ENCODE results near the gene NUDT4.

GRCh38 chr12:93333054-93333453 lies 44.7 kb upstream of the NUDT4 start:
- TF ChIP-seq ATF3 (IDR thresholded peaks at IDR 0.05; ENCODE audit: insufficient read depth, low read depth, low read length) (no peak), SP4 (IDR thresholded peaks at IDR 0.05; ENCODE audit: low read length) (no peak), SIN3A (conservative IDR thresholded peaks at IDR 0.05 in 1 of 2, IDR thresholded peaks at IDR 0.05 in 1 of 2; ENCODE audit: low read depth in 1 of 2, low read length in 2 of 2) (no peak), CHD2 (IDR thresholded peaks at IDR 0.05; ENCODE audit: low read length) (no peak), EZH2 (IDR thresholded peaks at IDR 0.05; ENCODE audit: low read depth, low read length, severe bottlenecking) (no peak), ATF2 (IDR thresholded peaks at IDR 0.05; ENCODE audit: low read length) (no peak), BRCA1 (IDR thresholded peaks at IDR 0.05; ENCODE audit: low read depth, low read length) (no peak), CREB1 (IDR thresholded peaks at IDR 0.05) (no peak)
- TF ChIP-seq, protein P1, sequence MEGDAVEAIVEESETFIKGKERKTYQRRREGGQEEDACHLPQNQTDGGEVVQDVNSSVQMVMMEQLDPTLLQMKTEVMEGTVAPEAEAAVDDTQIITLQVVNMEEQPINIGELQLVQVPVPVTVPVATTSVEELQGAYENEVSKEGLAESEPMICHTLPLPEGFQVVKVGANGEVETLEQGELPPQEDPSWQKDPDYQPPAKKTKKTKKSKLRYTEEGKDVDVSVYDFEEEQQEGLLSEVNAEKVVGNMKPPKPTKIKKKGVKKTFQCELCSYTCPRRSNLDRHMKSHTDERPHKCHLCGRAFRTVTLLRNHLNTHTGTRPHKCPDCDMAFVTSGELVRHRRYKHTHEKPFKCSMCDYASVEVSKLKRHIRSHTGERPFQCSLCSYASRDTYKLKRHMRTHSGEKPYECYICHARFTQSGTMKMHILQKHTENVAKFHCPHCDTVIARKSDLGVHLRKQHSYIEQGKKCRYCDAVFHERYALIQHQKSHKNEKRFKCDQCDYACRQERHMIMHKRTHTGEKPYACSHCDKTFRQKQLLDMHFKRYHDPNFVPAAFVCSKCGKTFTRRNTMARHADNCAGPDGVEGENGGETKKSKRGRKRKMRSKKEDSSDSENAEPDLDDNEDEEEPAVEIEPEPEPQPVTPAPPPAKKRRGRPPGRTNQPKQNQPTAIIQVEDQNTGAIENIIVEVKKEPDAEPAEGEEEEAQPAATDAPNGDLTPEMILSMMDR (IDR thresholded peaks at IDR 0.05; ENCODE audit: control extremely low read depth in 1 of 3, insufficient read depth in 1 of 3, low read depth in 1 of 3, low read length in 3 of 3), result no peak

All from H1 (cell line).